Measurements from ENCODE around the gene CNNM1.

- TF ChIP-seq SP1 (IDR thresholded peaks at IDR 0.05), result no peak
- TF ChIP-seq ELF4 (IDR thresholded peaks at IDR 0.05), result no peak
- no peak for TF ChIP-seq L3MBTL2 (conservative IDR thresholded peaks at IDR 0.05)
- TF ChIP-seq LEF1 (IDR thresholded peaks at IDR 0.05; ENCODE audit: borderline replicate concordance), result no peak
- no peak for TF ChIP-seq PKNOX1 (IDR thresholded peaks at IDR 0.05)
- TF ChIP-seq SUZ12 (IDR thresholded peaks at IDR 0.05), result no peak
- TF ChIP-seq BHLHE40 (IDR thresholded peaks at IDR 0.05; ENCODE audit: borderline replicate concordance), result no peak
These were observed 16.7 kb upstream of the CNNM1 start for GRCh38 chr10:99312501-99312900.

Data from HEK293T (cell line).